ENCODE data around the gene COPG1. TPM values are rescaled to one million over a fixed set of nuclear protein-coding genes. Genes with fewer than 3 reads are reported as not detected.

The COPG1 gene
- total and polyA plus RNA-seq, 11 donors: 78.6 to 121 (median 93.9) TPM

GRCh38 chr3:129282727-129283327, 33.4 kb downstream of the COPG1 start:
- Histone ChIP-seq H3K9me3 (no peaks in the 10 kb centered on the region), H3K27ac (no peak overlapping the region), H3K36me3 (peaks cover 0 to 27% (median 16%) of the 10 kb centered on the region in 9 donors), H3K27me3 (no peaks in the 10 kb centered on the region), H3K4me1 (peaks cover 0 to 36% (median 15%) of the 10 kb centered on the region in 12 donors), H3K4me3 (no peak overlapping the region)
- ATAC-seq: no peak
- WGBS, 4 donors: 47 to 71% (median 59%) methylated on average over 6 of the region's 6 CpGs
- intact Hi-C loops (cut with DNase I): no loop called here
- DNase-seq: no peak
- TF ChIP-seq POLR2A (IDR thresholded peaks at IDR 0.05) (no peak), CTCF (IDR thresholded peaks at IDR 0.05) (no peak)

GRCh38 chr3:129286081-129286480, 36.7 kb downstream of the COPG1 start:
- ATAC-seq: no peak
- Histone ChIP-seq H3K27me3 (no peaks in the 10 kb centered on the region), H3K4me3 (no peak overlapping the region), H3K27ac (no peak overlapping the region), H3K9me3 (no peaks in the 10 kb centered on the region), H3K36me3 (peaks cover 0 to 57% (median 42%) of the 10 kb centered on the region in 9 donors), H3K4me1 (peaks cover 0 to 15% (median 0%) of the 10 kb centered on the region in 12 donors)
- intact Hi-C loops (cut with DNase I): no loop called here
- 91 to 96% (median 92%) methylated on average over 2 of the region's 2 CpGs for WGBS, 4 donors
- TF ChIP-seq CTCF (IDR thresholded peaks at IDR 0.05): no peak
- TF ChIP-seq POLR2A (IDR thresholded peaks at IDR 0.05): no peak
- no peak for DNase-seq

GRCh38 chr3:129288446-129288845, 39.0 kb downstream of the COPG1 start:
- 86 to 94% (median 88%) methylated on average over 3 of the region's 3 CpGs for WGBS, 4 donors
- ATAC-seq: no peak
- H3K27ac ChIP-seq: no peak overlapping the region
- H3K9me3 ChIP-seq: no peaks in the 10 kb centered on the region
- H3K36me3 ChIP-seq: peaks cover 0 to 80% (median 63%) of the 10 kb centered on the region in 9 donors
- DNase-seq: no peak
- no peaks in the 10 kb centered on the region for H3K27me3 ChIP-seq
- no peaks in the 10 kb centered on the region for H3K4me1 ChIP-seq
- intact Hi-C loops (cut with DNase I): no loop called here
- TF ChIP-seq CTCF (IDR thresholded peaks at IDR 0.05) (no peak), POLR2A (IDR thresholded peaks at IDR 0.05) (no peak)
- no peak overlapping the region for H3K4me3 ChIP-seq

- DNase-seq (no peak), ATAC-seq (no peak)
- TF ChIP-seq POLR2A (IDR thresholded peaks at IDR 0.05): no peak
- WGBS, 4 donors: 93 to 97% (median 94%) methylated on average over 6 of the region's 6 CpGs
- intact Hi-C loops (cut with DNase I): no loop called here
- H3K27me3 ChIP-seq: no peaks in the 10 kb centered on the region
- no peaks in the 10 kb centered on the region for H3K4me1 ChIP-seq
- H3K36me3 ChIP-seq: peaks cover 0 to 86% (median 69%) of the 10 kb centered on the region in 9 donors
- no peak overlapping the region for H3K4me3 ChIP-seq
- H3K9me3 ChIP-seq: no peaks in the 10 kb centered on the region
- H3K27ac ChIP-seq: no peak overlapping the region
These were observed 40.0 kb downstream of the COPG1 start for GRCh38 chr3:129289201-129289921.
